OCI-LY7 (cell line): ENCODE data around the gene HLA-DPA1. TPM values are rescaled to one million over a fixed set of nuclear protein-coding genes. Genes with fewer than 3 reads are reported as not detected.

Source experiments
- BruUV-seq: library from RNA; stranded (reverse); fragments of 400-500 nt; replicated peaks from 2 replicates; lab custom pipeline; 2021; lab: Mats Ljungman, UMichigan
- CTCF ChIA-PET: fragments of 300-600 bp; sonication (Branson Sonifier 250); formaldehyde crosslinking; loops from one replicate; lab custom pipeline; 2022; ENCODE audit warnings: antibody characterized with exemption; ENCODE audit not compliant: unreplicated experiment; lab: Charles Lee
- POLR2A ChIA-PET: fragments of 300-600 bp; sonication (Branson Sonifier 250); formaldehyde crosslinking; loops from one replicate; lab custom pipeline; 2022; ENCODE audit warnings: antibody characterized with exemption; lab: Charles Lee
- DNase-seq: peaks from one replicate; pipeline ENCODE4 v3.0.0-alpha.2; 2015; ENCODE audit warnings: low spot score
- H2AFZ ChIP-seq: fragments of 200-600 bp; sonication (generic), shearing (Covaris generic); 2 replicates; pipeline ENCODE4 v1.6.1; 2014; ENCODE audit warnings: mild to moderate bottlenecking, antibody characterized with exemption, low read length, moderate library complexity
- H3K27ac ChIP-seq: fragments of 200-600 bp; sonication (generic); 2 replicates; pipeline ENCODE4 v1.5.1; 2014; ENCODE audit warnings: mixed run types, low read depth, mild to moderate bottlenecking, moderate library complexity, low read length, inconsistent platforms; ENCODE audit not compliant: poor library complexity, severe bottlenecking
- H3K36me3 ChIP-seq: fragments of 200-600 bp; sonication (generic); 2 replicates; pipeline ENCODE4 v1.6.1; 2014; ENCODE audit warnings: mild to moderate bottlenecking, antibody characterized with exemption, low read length, moderate library complexity, mixed read lengths; ENCODE audit not compliant: insufficient read depth
- H3K4me1 ChIP-seq: fragments of 200-600 bp; sonication (generic); 2 replicates; pipeline ENCODE4 v1.5.1; 2014; ENCODE audit warnings: mild to moderate bottlenecking, low read length; ENCODE audit not compliant: insufficient read depth, poor library complexity, severe bottlenecking
- H3K4me2 ChIP-seq: fragments of 200-600 bp; sonication (generic); 2 replicates; pipeline ENCODE4 v1.6.1; 2014; ENCODE audit warnings: mild to moderate bottlenecking, low read length
- H3K4me3 ChIP-seq: fragments of 200-600 bp; sonication (generic); 2 replicates; pipeline ENCODE4 v1.5.1; 2014; ENCODE audit warnings: mild to moderate bottlenecking, low read depth, low read length; ENCODE audit not compliant: poor library complexity, severe bottlenecking
- H3K79me2 ChIP-seq: fragments of 200-600 bp; sonication (generic); 2 replicates; pipeline ENCODE4 v1.6.1; 2016; ENCODE audit warnings: low read depth, mild to moderate bottlenecking, low read length, moderate library complexity, mixed read lengths; ENCODE audit not compliant: insufficient read depth
- H3K9me2 ChIP-seq: fragments of 200-600 bp; sonication (generic); 2 replicates; pipeline ENCODE4 v1.6.1; 2016; ENCODE audit warnings: mild to moderate bottlenecking, low read length, mixed read lengths; ENCODE audit not compliant: insufficient read depth
- H3K9me3 ChIP-seq: fragments of 200-600 bp; sonication (generic); 2 replicates; pipeline ENCODE4 v1.6.1; 2014; ENCODE audit warnings: mild to moderate bottlenecking, mixed run types, low read length, mixed read lengths
- H4K20me1 ChIP-seq: fragments of 200-600 bp; sonication (generic); 2 replicates; pipeline ENCODE4 v1.6.1; 2014; ENCODE audit warnings: mild to moderate bottlenecking, antibody characterized with exemption, low read length, moderate library complexity, mixed read lengths; ENCODE audit not compliant: insufficient read depth
- EZH2phosphoT487 ChIP-seq: fragments of 200-600 bp; sonication (generic); IDR thresholded peaks from 2 replicates; pipeline ENCODE4 v1.6.1; 2018; ENCODE audit warnings: low read depth, borderline replicate concordance, mild to moderate bottlenecking, mixed run types, antibody characterized with exemption, low read length, moderate library complexity, mixed read lengths
- intact Hi-C: fragments of 100-400 bp; cut with micrococcal nuclease; formaldehyde crosslinking; loops from one replicate; pipeline ENCODE4 v1.10.0; 2022; ENCODE audit not compliant: unreplicated experiment
- total RNA-seq, 2 experiments: library from RNA; depleted of rRNA in 1 of 2; stranded (reverse); fragments of >200 nt in 1 of 2; shearing (Covaris generic) in 1 of 2; gene quantifications; 2 replicates each; pipeline ENCODE4 v1.2.3, GENCODE V29; 2014 to 2022
- TF ChIP-seq, protein P1 (sequence below): fragments of 200-600 bp; sonication (generic); conservative IDR thresholded peaks from 2 replicates; pipeline ENCODE4 v1.5.1; 2014; ENCODE audit warnings: mild to moderate bottlenecking, antibody characterized with exemption, low read length, moderate library complexity, mixed read lengths

HLA-DPA1 gene
- total RNA-seq, 2 experiments from 2014 or later, result 253 to 388 TPM

- ChIA-PET POLR2A (no interaction called here), CTCF (no interaction called here)
- no peaks in the 10 kb centered on the region for H3K9me3 ChIP-seq
- H3K9me2 ChIP-seq, result no peaks in the 10 kb centered on the region
- no peaks in the 10 kb centered on the region for H3K4me1 ChIP-seq
- H3K79me2 ChIP-seq, result no peaks in the 10 kb centered on the region
- no peak overlapping the region for H2AFZ ChIP-seq
- intact Hi-C loops, result loop anchor here (1.0 kb wide), 1 partner anchor 78 kb away; no protein-coding TSS in a partner anchor
- TF ChIP-seq, protein P1, sequence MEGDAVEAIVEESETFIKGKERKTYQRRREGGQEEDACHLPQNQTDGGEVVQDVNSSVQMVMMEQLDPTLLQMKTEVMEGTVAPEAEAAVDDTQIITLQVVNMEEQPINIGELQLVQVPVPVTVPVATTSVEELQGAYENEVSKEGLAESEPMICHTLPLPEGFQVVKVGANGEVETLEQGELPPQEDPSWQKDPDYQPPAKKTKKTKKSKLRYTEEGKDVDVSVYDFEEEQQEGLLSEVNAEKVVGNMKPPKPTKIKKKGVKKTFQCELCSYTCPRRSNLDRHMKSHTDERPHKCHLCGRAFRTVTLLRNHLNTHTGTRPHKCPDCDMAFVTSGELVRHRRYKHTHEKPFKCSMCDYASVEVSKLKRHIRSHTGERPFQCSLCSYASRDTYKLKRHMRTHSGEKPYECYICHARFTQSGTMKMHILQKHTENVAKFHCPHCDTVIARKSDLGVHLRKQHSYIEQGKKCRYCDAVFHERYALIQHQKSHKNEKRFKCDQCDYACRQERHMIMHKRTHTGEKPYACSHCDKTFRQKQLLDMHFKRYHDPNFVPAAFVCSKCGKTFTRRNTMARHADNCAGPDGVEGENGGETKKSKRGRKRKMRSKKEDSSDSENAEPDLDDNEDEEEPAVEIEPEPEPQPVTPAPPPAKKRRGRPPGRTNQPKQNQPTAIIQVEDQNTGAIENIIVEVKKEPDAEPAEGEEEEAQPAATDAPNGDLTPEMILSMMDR, result peak; percentile 89
- TF ChIP-seq EZH2phosphoT487, result no peak
- H3K4me2 ChIP-seq, result no peak overlapping the region
- H3K4me3 ChIP-seq, result no peak overlapping the region
- BruUV-seq, result no TSS peak
- H3K36me3 ChIP-seq, result peaks cover 19% of the 10 kb centered on the region
- H4K20me1 ChIP-seq, result no peaks in the 10 kb centered on the region
- no peak overlapping the region for H3K27ac ChIP-seq
- DNase-seq, result peak; percentile 70
Observed at GRCh38 chr6:33091957-33092356, 18.5 kb upstream of the HLA-DPA1 start.

GRCh38 chr6:33088931-33089620, 15.6 kb upstream of the HLA-DPA1 start:
- no peak for DNase-seq
- Histone ChIP-seq H3K9me3 (no peaks in the 10 kb centered on the region), H3K9me2 (no peaks in the 10 kb centered on the region), H2AFZ (no peak overlapping the region), H3K4me2 (no peak overlapping the region), H3K36me3 (peaks cover 48% of the 10 kb centered on the region), H3K4me1 (no peaks in the 10 kb centered on the region), H3K79me2 (no peaks in the 10 kb centered on the region), H4K20me1 (no peaks in the 10 kb centered on the region), H3K4me3 (no peak overlapping the region), H3K27ac (no peak overlapping the region)
- no peak for TF ChIP-seq EZH2phosphoT487
- TF ChIP-seq, protein P1, result no peak
- BruUV-seq, result no TSS peak
- ChIA-PET CTCF (no interaction called here), POLR2A (no interaction called here)
- intact Hi-C loops, result no loop called here

- H3K79me2 ChIP-seq, result no peaks in the 10 kb centered on the region
- H3K4me3 ChIP-seq, result no peak overlapping the region
- H3K4me2 ChIP-seq, result no peak overlapping the region
- no TSS peak for BruUV-seq
- DNase-seq, result no peak
- no peaks in the 10 kb centered on the region for H3K9me2 ChIP-seq
- no peak overlapping the region for H2AFZ ChIP-seq
- no peaks in the 10 kb centered on the region for H4K20me1 ChIP-seq
- ChIA-PET POLR2A (interaction anchor here (0.6 kb wide), 1 partner anchor 346 kb away, joined by 3 read pairs; no protein-coding TSS in a partner anchor), CTCF (no interaction called here)
- peaks cover 55% of the 10 kb centered on the region for H3K36me3 ChIP-seq
- no peaks in the 10 kb centered on the region for H3K4me1 ChIP-seq
- intact Hi-C loops, result no loop called here
- H3K9me3 ChIP-seq, result no peaks in the 10 kb centered on the region
- TF ChIP-seq, protein P1, result no peak
- TF ChIP-seq EZH2phosphoT487, result no peak
- H3K27ac ChIP-seq, result no peak overlapping the region
Observed at GRCh38 chr6:33088258-33088930, 14.9 kb upstream of the HLA-DPA1 start.
